ENCODE data around the gene GDF15.
A peak's percentile ranks its signal among the peaks of the same experiment; 100 is the strongest.

Gene GDF15

DNA sequence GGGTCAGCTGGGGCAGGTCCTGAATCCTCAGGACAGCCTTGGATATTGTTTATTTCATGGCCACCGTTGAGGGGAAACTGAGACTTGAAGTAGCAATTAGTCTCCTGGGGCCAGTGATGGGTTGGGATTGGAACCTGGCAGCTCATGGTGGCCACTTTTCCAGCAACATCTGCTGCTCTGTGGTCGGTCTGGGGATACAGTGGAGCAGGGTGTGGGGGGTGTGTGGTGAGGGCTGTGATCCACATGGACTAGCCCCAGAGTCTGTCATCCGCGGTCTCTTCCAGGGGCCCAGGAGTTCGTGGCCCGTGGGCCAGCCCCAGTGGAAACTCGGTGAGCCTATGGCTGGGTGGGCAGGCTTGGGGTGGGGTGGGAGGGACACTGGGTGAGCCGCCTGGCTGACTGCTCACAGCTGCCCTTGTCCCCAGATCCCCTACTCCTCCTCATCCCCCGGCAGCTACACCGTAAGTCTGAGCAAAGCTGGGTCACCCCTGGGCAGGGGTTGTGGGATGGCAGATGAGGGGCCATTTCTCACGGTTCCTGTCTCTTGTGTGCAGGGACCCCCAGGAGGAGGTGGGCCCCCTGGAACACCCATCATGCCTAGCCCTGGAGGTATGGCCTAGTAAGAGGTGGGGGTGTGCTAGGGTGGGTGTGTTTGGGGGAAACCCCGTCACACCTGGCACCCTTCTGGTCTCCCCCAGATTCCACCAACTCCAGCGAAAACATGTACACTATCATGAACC, 46.5 kb downstream of the GDF15 start:
- DNase-seq: no peak

DNA sequence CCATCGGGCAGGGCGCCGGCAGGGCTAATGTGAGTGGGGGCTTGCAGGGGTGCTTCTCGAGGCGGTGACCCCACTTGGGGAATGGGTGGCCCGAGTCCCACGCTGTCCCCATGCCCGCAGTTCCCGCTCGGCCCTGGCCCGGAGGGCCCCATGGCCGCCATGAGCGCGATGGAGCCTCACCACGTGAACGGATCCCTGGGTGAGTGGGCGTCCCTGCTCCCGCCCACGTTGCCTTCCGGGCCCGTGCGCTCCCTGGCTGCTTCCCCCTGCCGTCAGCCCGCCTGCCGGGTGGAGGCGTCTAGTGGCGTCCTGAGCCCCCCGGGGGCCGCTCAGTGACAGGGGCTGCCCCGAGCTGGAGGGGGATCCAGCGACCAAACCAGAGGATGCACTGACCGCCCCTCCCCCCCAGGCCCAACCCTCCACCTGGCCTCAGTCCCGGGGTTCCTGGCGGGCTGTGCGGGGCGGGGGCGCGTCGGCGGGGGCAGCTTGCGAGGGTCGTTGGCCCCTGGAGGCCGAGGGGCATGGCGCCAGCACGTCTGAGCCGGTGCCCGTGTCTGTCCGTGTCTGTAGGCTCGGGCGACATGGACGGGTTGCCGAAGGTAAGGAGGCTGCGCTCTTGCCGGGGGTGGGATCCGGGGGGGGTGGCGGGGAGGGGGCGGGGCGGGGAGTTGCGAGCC, 47.2 kb downstream of the GDF15 start:
- peak; percentile 38 for DNase-seq

DNA sequence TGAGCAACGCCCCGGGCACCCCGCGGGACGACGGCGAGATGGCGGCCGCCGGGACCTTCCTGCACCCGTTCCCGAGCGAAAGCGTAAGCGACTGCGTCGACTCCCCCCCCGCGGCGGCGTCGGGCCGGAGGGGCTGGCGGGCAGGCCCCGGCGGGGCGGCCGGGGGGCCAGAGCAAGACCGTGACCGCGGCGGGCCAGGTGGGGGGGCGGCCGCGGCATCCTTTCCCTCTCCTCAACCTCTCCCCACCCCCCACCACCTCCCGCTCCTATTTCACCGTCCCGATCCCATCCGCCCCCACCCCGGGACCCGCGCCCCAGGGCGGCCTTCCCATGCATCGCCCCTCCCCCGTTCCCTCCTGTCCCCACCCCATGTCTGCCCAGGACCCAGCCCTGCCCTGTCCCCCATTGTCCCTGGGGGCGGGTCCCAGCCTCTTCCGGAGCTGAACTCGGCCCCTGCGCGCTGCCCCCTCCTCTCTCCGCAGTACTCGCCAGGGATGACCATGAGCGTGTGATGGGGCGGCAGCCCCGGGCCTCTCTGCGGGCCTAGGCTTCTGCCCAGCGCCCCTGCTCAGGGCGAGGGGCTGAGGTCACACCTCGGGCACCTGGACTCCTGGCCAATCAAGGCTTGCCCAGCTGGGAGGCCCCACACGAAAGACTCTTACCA, 47.9 kb downstream of the GDF15 start:
- DNase-seq: no peak

DNA sequence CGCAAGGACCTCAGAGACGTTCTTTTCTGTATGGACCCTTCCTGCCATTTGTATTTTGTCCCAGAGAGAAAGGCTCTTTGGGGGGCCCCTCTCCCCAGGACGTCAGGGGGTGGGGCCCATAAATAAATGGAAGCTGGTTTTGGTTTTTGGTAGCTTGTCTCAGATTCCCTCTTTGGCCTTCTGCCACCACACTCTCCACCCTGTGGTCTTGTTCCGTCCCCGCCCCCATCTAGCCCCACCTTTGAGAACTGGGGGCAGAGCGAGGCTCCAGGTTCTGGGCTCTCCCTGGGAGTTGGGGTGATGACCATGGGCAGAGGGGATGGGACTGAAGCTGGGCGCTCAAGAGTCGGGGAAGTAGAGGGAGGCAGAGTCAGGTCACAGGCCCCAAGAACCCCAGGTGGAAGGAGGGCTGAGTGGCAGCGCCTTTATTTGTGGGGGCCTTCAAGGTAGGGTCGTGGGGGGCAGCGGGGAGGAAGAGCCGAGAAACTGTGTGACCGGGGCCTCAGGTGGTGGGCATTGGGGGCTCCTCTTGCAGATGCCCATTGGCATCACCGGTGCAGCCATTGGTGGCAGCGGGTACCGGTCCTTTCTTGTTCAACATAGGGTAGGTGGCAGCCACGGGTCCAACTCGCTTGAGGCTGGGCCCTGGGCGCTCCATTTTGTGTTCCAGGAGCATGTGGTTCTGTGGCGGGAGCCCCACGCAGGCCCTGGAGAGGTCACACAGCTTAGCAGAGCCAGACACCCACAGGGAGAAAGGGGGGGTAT, 48.6 kb downstream of the GDF15 start:
- DNase-seq: no peak

DNA sequence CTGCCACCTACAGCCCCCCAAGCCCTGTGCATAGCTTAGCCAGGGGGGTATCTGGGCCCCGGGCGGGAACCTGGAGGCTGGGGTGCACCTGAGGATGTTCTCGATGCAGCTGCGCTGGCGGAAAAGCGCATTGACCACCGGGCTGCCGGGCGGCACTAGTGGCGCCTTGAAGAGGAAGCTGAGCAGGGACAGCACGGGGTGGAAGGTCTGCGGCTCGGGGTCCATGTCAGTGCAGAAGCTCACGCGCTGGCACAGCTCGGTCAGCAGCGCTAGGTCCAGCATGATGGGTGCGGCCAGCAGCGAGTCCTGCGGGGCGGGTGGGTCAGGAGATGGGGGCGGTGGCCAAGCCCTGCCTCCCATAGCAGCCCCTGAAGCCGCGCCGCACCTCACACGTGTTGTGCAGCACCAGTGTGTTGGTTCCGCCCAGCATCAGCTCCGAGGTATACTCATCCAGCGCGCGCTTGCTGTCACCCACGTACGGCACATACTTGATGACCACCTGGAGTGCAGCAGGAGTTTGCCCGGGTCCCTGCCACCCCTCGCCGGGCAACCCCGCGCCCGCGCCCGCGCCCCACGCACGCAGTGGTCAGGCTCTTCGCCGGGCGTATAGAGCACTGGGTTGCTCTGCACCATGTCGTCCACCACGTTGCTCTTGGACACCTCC, 49.4 kb downstream of the GDF15 start:
- no peak for DNase-seq

DNA sequence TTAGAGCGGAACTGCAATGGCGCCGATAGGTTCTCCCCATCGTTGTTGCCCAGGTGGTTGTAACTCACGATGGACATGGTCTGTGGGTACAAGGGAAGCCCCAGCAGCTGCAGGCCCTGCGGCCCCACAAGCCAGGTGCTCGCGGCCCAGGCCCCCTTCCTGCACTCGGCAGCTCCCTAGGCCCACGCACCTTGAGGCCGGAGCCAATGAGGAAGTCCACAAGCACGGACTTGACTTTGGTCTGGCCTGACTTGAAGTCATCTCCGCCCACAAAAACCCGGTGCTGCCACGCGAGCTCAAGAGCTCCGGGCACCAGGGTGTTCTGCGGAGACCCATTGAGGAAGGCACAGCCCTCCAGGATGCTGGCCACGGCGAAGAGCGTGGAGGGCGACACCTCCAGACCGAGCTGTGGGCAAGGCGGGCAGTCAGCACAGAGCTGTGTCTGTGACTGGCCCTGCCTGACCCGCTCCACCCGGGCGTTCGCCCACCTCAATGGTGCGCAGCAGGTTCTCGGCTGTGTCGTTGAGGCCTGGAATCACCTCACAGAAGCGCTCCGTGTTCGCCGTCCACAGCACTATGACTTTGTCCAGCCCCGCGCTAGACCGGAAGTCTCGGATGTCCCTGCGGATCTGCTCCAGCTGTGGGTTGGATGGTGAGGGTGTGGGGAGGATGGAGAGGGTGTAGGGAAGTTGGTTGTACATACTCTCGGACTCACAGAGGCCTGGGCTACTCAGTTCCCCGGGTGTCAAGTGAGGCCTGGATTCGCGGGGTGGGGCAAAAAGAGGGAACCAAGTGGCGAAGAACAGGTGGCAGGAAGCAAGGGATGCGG, 50.1 kb downstream of the GDF15 start:
- DNase-seq: no peak

DNA sequence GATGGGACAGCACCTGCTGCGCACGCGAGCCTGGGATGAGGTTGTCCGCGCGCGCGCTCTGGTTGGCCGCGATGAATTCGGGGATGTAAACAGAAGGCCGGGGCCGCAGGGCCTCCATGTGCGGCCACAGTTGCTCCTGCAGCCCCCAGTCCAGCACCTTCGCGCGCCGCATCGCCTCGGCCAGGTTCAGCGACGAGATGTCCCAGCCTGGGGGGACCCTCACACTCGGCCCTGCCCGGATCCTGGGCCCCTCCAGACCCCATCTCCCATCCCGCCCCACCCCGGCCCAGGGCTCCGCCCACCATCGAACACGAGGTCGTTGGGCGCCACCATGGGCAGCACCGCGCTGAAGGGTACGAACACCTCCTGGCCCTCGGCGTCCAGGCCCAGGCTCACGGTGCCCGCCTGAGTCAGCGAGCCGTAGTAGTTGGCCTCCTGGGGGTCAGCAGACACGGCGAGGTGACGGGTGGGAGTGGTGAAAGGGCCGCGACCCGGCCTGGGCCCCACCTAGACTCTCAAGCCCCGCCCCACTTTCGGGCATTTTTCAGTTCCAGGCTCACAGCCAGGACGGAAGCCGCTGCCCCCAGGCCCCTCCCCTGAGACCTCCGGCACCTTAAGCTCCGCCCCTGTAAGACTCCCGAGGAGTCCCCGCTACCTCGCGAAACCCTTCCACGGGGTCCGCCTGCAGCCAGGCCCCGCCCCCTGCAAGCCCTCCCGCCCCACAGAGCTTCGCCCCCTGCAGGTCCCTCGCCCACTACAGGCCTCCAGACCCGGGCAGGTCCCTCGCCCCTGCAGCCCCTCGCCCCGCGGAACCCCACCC, 50.9 kb downstream of the GDF15 start:
- DNase-seq: peak; percentile 52

DNA sequence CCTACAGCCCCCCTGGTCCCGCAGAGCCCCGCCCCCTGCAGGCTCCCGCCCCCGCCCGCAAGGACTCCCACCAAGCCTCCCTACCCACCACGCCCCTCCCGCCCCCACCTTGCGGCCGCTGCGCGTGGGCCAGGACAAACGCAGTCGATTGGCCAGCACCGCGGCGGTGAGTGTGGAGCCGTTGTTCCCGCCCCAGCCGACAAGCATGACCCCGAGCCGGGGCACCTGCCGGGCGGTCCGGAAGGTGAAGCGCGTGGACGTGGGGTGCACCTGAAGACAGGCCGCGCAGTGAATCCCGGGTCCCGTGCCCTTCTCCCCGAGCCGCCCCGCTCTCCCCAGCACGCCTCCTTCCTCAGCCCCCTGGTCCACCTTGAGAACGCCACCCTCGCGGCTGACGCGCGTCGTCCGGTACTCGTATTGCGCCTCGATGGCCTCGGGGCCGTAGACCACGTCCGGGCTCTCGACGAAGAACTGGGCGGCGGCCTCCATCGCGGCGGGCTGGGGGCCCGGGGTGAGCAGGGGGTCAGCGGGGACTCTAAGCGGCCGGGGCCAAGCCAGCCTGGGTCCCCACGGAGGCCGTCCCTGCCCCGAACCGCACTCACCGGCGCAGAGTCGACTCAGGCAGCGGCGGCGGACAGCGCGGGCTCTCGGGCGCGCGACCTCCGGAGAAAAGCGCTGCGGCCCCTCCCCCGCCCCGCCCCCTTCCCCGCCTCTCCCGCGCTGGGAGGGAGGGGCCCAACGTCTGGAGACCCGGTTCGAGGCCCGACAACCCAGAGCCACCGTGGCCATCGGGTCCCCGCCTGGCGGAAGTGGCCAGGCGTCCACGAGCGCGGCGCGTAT, 51.8 kb downstream of the GDF15 start, which contains the start of gene ISYNA1:
Gene ISYNA1, minus strand, starts transcription at position 643 of the 840 bp plus-strand sequence. Its CDS starts 154 bp downstream, at position 489.
- peak; percentile 18 for DNase-seq

DNA sequence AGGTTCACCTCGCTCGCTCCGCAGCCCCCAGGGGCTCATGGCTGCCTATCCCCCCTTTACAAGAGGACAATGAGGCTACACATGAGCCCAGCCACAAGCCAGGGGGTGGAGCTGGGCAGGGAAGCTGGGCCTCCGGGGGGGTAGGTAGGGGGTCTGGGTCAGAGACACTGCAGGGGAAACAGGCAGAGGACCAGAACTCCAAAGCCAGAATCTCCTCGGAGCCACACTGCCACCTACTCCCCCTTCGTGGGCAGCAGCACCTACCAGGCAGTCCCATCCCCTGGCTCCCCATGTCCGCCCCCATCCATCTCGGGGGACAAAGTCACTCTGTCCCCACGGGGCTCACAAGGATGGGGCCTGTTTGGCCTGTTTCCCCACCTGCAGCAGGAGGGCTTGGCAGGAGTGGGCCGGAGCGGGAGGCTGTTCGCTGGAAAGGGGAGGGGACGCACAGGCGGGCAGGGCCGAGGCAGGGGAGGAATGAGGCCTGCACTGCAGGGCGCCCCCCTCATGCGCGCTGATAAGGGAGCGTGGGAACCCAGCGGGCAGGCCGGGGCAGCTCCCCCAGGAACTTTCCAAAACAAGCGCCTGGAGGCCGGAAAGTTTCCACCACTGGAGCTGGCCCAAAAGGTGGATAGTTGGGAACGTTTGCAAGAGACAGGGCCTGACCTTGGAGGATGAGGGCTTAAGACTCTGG, 52.5 kb downstream of the GDF15 start:
- no peak for DNase-seq

All from COR-L47 (cell line).